ENCODE measurements around the gene TTC28. TPM values are rescaled to one million over a fixed set of nuclear protein-coding genes. Genes with fewer than 3 reads are reported as not detected.

Gene TTC28
- total and polyA plus RNA-seq, 11 donors: 5.1 to 34.9 (median 21.8) TPM

- peaks cover 0 to under 1% (median 0%) of the 10 kb centered on the region in 12 donors for H3K9me3 ChIP-seq
- no peak overlapping the region for H3K4me3 ChIP-seq
- TF ChIP-seq POLR2A (IDR thresholded peaks at IDR 0.05): no peak
- TF ChIP-seq, protein P1, sequence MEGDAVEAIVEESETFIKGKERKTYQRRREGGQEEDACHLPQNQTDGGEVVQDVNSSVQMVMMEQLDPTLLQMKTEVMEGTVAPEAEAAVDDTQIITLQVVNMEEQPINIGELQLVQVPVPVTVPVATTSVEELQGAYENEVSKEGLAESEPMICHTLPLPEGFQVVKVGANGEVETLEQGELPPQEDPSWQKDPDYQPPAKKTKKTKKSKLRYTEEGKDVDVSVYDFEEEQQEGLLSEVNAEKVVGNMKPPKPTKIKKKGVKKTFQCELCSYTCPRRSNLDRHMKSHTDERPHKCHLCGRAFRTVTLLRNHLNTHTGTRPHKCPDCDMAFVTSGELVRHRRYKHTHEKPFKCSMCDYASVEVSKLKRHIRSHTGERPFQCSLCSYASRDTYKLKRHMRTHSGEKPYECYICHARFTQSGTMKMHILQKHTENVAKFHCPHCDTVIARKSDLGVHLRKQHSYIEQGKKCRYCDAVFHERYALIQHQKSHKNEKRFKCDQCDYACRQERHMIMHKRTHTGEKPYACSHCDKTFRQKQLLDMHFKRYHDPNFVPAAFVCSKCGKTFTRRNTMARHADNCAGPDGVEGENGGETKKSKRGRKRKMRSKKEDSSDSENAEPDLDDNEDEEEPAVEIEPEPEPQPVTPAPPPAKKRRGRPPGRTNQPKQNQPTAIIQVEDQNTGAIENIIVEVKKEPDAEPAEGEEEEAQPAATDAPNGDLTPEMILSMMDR (IDR thresholded peaks at IDR 0.05): no peak
- DNase-seq: no peak
- no peak for ATAC-seq
- no peaks in the 10 kb centered on the region for H3K36me3 ChIP-seq
- H3K27ac ChIP-seq: no peak overlapping the region
- peaks cover 0 to 1% (median 0%) of the 10 kb centered on the region in 12 donors for H3K4me1 ChIP-seq
- H3K27me3 ChIP-seq: no peaks in the 10 kb centered on the region
- intact Hi-C loops (cut with DNase I): no loop called here
- WGBS, 4 donors: 98 to 99% (median 98%) methylated on average over 3 of the region's 3 CpGs
These were observed 32.4 kb downstream of the TTC28 start for GRCh38 chr22:28647216-28647615.

DNA sequence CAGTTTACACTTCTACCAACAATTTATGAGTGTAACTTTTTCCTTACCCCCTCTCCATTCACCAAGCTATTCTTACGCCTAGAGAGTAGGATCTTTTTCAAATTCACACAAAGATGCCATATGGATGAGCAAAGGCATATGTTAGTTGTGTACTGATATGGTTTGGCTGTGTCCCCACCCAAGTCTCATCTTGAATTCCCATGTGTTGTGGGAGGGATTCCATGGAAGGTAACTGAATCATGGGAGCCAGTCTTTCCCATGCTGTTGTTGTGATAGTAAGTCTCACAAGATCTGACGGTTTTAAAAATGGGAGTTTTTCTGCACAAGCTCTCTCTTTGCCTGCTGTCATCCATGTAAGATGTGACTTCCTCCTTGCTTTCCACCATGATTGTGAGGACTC is 40.3 kb downstream of the TTC28 start:
- DNase-seq (no peak), ATAC-seq (no peak)
- TF ChIP-seq, protein P1 (IDR thresholded peaks at IDR 0.05): no peak
- no peak for TF ChIP-seq POLR2A (IDR thresholded peaks at IDR 0.05)
- WGBS, 4 donors: 91 to 98% (median 95%) methylated on average over 2 of the region's 2 CpGs
- peaks cover 0 to 2% (median 0%) of the 10 kb centered on the region in 12 donors for H3K4me1 ChIP-seq
- no peaks in the 10 kb centered on the region for H3K36me3 ChIP-seq
- no peak overlapping the region for H3K4me3 ChIP-seq
- no peak overlapping the region for H3K27ac ChIP-seq
- H3K27me3 ChIP-seq: no peaks in the 10 kb centered on the region
- no peaks in the 10 kb centered on the region for H3K9me3 ChIP-seq
- intact Hi-C loops (cut with DNase I): no loop called here

DNA sequence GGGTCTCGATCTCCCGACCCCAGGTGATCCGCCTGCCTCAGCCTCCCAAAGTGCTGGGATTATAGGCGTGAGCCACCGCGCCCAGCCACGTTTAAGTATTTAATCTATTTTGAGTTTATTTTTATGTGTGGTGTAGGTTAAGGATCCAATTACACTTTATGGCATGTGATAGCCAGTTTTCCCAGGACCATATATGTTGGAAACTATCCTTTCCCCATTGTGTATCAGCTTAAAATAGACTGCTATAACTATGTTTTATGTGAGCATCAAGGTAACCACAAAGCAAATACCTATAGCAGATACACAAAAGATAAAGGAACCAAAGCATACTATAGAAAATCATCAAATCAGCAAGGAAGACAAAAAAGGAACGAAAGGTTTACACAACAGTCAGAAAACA is 42.4 kb downstream of the TTC28 start:
- Histone ChIP-seq H3K4me3 (no peak overlapping the region), H3K36me3 (no peaks in the 10 kb centered on the region), H3K9me3 (no peaks in the 10 kb centered on the region), H3K27ac (no peak overlapping the region), H3K4me1 (peaks cover 0 to 1% (median 0%) of the 10 kb centered on the region in 12 donors), H3K27me3 (no peaks in the 10 kb centered on the region)
- ATAC-seq (no peak), DNase-seq (no peak)
- intact Hi-C loops (cut with DNase I): no loop called here
- TF ChIP-seq, protein P1 (IDR thresholded peaks at IDR 0.05): no peak
- TF ChIP-seq POLR2A (IDR thresholded peaks at IDR 0.05): no peak
- WGBS, 4 donors: 89 to 96% (median 94%) methylated on average over 8 of the region's 8 CpGs

- intact Hi-C loops (cut with DNase I): no loop called here
- peaks cover 0 to 9% (median 0%) of the 10 kb centered on the region in 9 donors for H3K36me3 ChIP-seq
- H3K4me1 ChIP-seq: no peaks in the 10 kb centered on the region
- no peaks in the 10 kb centered on the region for H3K27me3 ChIP-seq
- H3K4me3 ChIP-seq: no peak overlapping the region
- TF ChIP-seq, protein P1 (IDR thresholded peaks at IDR 0.05): no peak
- TF ChIP-seq POLR2A (IDR thresholded peaks at IDR 0.05): no peak
- H3K27ac ChIP-seq: no peak overlapping the region
- no peaks in the 10 kb centered on the region for H3K9me3 ChIP-seq
- DNase-seq (no peak), ATAC-seq (no peak)
- WGBS, 4 donors: 84 to 94% (median 88%) methylated on average over 1 of the region's 1 CpG
These were observed 49.5 kb downstream of the TTC28 start for GRCh38 chr22:28630177-28630574.

All from heart left ventricle (tissue), 16 donors.